K562 (cell line): ENCODE results near the gene GABRB2.

Source experiments
- CBX1 ChIP-seq: sonication (generic); IDR thresholded peaks from 2 replicates; pipeline ENCODE4 v1.6.1; 2016; ENCODE audit warnings: antibody characterized with exemption, low read depth, mild to moderate bottlenecking
- CBX2 ChIP-seq: fragments of 200-600 bp; sonication (generic); IDR thresholded peaks from one replicate; pipeline ENCODE4 v1.6.1; 2012; ENCODE audit warnings: mild to moderate bottlenecking, low read length, inconsistent platforms; ENCODE audit not compliant: insufficient read depth, poor library complexity, severe bottlenecking
- EGR1 ChIP-seq: fragments of 450-650 bp; conservative IDR thresholded peaks from 2 replicates; pipeline ENCODE4 v1.6.1; 2017; ENCODE audit warnings: mild to moderate bottlenecking
- HNRNPL ChIP-seq: fragments of 200-400 bp; formaldehyde crosslinking; IDR thresholded peaks from 2 replicates; pipeline ENCODE4 v1.6.1; 2017; ENCODE audit warnings: low read depth, mild to moderate bottlenecking, low read length
- KAT8 ChIP-seq: fragments of 450-650 bp; IDR thresholded peaks from 2 replicates; pipeline ENCODE4 v1.6.1; 2016; ENCODE audit warnings: low read depth, mild to moderate bottlenecking
- KHSRP ChIP-seq: fragments of 450-650 bp; IDR thresholded peaks from 2 replicates; pipeline ENCODE4 v1.6.1; 2017
- POLR2A ChIP-seq: fragments of 450-650 bp; conservative IDR thresholded peaks from 2 replicates; pipeline ENCODE4 v1.6.1; 2016
- RB1 ChIP-seq: fragments of 450-650 bp; IDR thresholded peaks from 2 replicates; pipeline ENCODE4 v1.6.1; 2017; ENCODE audit warnings: low read depth, mild to moderate bottlenecking
- RBM22 ChIP-seq: fragments of 200-400 bp; formaldehyde crosslinking; IDR thresholded peaks from 2 replicates; pipeline ENCODE4 v1.6.1; 2018; ENCODE audit warnings: low read length, low read depth; ENCODE audit not compliant: poor library complexity, severe bottlenecking
- SAFB ChIP-seq: fragments of 200-400 bp; formaldehyde crosslinking; IDR thresholded peaks from 2 replicates; pipeline ENCODE4 v1.6.1; 2017; ENCODE audit warnings: low read depth, low read length, borderline replicate concordance
- TCF3 ChIP-seq: sonication (generic); formaldehyde crosslinking; IDR thresholded peaks from 2 replicates; pipeline ENCODE4 v1.4.0; 2020; ENCODE audit warnings: mild to moderate bottlenecking, missing genetic modification reagents
- TF ChIP-seq, protein P1 (sequence below): fragments of 150-350 bp; IDR thresholded peaks from 2 replicates; pipeline ENCODE4 v1.6.1; 2014; ENCODE audit warnings: low read depth, mild to moderate bottlenecking, low read length, borderline replicate concordance

DNA sequence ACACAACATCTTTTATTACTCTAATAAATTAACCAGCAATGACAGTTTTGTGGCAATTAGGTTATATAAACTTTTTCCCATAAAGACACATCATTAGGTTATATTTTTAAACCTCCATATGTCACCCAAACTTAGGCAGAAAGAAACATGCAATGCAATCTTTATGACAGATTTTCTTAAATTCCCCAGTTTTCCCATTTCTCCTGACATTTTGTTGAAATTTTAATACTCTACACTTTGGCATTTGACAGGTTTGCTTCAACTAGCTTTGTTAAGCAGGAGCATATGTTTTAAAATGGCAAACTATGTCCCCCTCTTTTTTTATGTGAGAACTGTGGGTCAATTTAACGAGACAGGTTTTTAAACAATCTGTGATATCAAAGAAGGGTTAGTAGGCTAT lies 155.5 kb downstream of the GABRB2 start:
- TF ChIP-seq CBX2 (no peak), TCF3 (CRISPR knock-in tag) (no peak), SAFB (no peak), HNRNPL (no peak), KAT8 (no peak), CBX1 (no peak), EGR1 (no peak), RBM22 (no peak), RB1 (no peak), KHSRP (no peak), POLR2A (no peak)
- TF ChIP-seq, protein P1, sequence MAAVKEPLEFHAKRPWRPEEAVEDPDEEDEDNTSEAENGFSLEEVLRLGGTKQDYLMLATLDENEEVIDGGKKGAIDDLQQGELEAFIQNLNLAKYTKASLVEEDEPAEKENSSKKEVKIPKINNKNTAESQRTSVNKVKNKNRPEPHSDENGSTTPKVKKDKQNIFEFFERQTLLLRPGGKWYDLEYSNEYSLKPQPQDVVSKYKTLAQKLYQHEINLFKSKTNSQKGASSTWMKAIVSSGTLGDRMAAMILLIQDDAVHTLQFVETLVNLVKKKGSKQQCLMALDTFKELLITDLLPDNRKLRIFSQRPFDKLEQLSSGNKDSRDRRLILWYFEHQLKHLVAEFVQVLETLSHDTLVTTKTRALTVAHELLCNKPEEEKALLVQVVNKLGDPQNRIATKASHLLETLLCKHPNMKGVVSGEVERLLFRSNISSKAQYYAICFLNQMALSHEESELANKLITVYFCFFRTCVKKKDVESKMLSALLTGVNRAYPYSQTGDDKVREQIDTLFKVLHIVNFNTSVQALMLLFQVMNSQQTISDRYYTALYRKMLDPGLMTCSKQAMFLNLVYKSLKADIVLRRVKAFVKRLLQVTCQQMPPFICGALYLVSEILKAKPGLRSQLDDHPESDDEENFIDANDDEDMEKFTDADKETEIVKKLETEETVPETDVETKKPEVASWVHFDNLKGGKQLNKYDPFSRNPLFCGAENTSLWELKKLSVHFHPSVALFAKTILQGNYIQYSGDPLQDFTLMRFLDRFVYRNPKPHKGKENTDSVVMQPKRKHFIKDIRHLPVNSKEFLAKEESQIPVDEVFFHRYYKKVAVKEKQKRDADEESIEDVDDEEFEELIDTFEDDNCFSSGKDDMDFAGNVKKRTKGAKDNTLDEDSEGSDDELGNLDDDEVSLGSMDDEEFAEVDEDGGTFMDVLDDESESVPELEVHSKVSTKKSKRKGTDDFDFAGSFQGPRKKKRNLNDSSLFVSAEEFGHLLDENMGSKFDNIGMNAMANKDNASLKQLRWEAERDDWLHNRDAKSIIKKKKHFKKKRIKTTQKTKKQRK = no peak
